GM10248 (cell line): ENCODE data around the gene NOXO1.

Experiments
- CTCF ChIA-PET: fragments of 300-600 bp; sonication (Branson Sonifier 250); formaldehyde crosslinking; extraction: SDS; loops from one replicate; lab custom pipeline; 2021; ENCODE audit warnings: antibody characterized with exemption; lab: Yijun Ruan, JAX
- POLR2A ChIA-PET: fragments of 350-650 bp; sonication (Branson Sonifier 250); formaldehyde crosslinking; extraction: SDS; loops from one replicate; lab custom pipeline; 2020; ENCODE audit warnings: antibody characterized with exemption; lab: Yijun Ruan, JAX
- DNase-seq: peaks from one replicate; pipeline ENCODE4 v3.0.0; 2012; ENCODE audit errors: extremely low spot score
- CTCF ChIP-seq: IDR thresholded peaks from 2 replicates; pipeline ENCODE4 v1.5.1; 2012; ENCODE audit warnings: mild to moderate bottlenecking, low read depth; ENCODE audit errors: extremely low read depth, missing control alignments, control extremely low read depth

NOXO1 gene

GRCh38 chr16:2008631-2009163 lies 27.4 kb upstream of the NOXO1 start:
- POLR2A ChIA-PET, result interaction anchor here (2.8 kb wide), 1 partner anchor 146 kb away, joined by 13 read pairs; the partner anchor contains the start of gene TRAF7
- TF ChIP-seq CTCF, result no peak
- no peak for DNase-seq

GRCh38 chr16:2008009-2008526 lies 26.8 kb upstream of the NOXO1 start:
- DNase-seq, result no peak
- ChIA-PET CTCF (interaction anchor here (0.8 to 1.9 kb wide), 6 partner anchors 12 to 187 kb away, joined by 3 to 4 read pairs (median 4); partner anchors contain the start of genes NTHL1 and TSC2), POLR2A (interaction anchor here (2.8 kb wide), 1 partner anchor 147 kb away, joined by 13 read pairs; the partner anchor contains the start of gene TRAF7)
- TF ChIP-seq CTCF, result no peak

More at GRCh38 chr16:2008631-2009163, 27.4 kb upstream of the NOXO1 start:
- CTCF ChIA-PET, result interaction anchor here (0.9 to 1.9 kb wide), 9 partner anchors 11 to 302 kb away, joined by 3 to 6 read pairs (median 4); partner anchors contain the start of genes MAPK8IP3, NPW, NTHL1 and TSC2

GRCh38 chr16:2007081-2007836 lies 26.0 kb upstream of the NOXO1 start:
- no peak for TF ChIP-seq CTCF
- POLR2A ChIA-PET, result interaction anchor here (2.8 kb wide), 1 partner anchor 148 kb away, joined by 13 read pairs; the partner anchor contains the start of gene TRAF7
- no peak for DNase-seq
- CTCF ChIA-PET, result interaction anchor here (0.8 to 1.9 kb wide), 3 partner anchors 11 to 188 kb away, joined by 3 to 4 read pairs (median 4); no protein-coding TSS in a partner anchor

- ChIA-PET CTCF (interaction anchor here (1.5 to 6.2 kb wide), 4 partner anchors 13 to 147 kb away, joined by 3 to 63 read pairs (median 49); partner anchors contain the start of genes SYNGR3 and TRAF7), POLR2A (interaction anchor here (0.7 kb wide), 1 partner anchor 226 kb away, joined by 3 read pairs; no protein-coding TSS in a partner anchor)
- TF ChIP-seq CTCF, result no peak
- DNase-seq, result no peak
Observed at GRCh38 chr16:2006317-2006716, 25.0 kb upstream of the NOXO1 start.

GRCh38 chr16:2005646-2006045 lies 24.4 kb upstream of the NOXO1 start:
- no peak for TF ChIP-seq CTCF
- CTCF ChIA-PET, result interaction anchor here (1.3 to 6.2 kb wide), 7 partner anchors 9 to 147 kb away, joined by 3 to 63 read pairs (median 30); partner anchors contain the start of genes GFER, SYNGR3 and TRAF7
- POLR2A ChIA-PET, result interaction anchor here (0.7 kb wide), 1 partner anchor 227 kb away, joined by 3 read pairs; no protein-coding TSS in a partner anchor
- no peak for DNase-seq
